ENCODE measurements around the gene FBXO34.
A peak's percentile ranks its signal among the peaks of the same experiment; 100 is the strongest.

The FBXO34 gene

DNA sequence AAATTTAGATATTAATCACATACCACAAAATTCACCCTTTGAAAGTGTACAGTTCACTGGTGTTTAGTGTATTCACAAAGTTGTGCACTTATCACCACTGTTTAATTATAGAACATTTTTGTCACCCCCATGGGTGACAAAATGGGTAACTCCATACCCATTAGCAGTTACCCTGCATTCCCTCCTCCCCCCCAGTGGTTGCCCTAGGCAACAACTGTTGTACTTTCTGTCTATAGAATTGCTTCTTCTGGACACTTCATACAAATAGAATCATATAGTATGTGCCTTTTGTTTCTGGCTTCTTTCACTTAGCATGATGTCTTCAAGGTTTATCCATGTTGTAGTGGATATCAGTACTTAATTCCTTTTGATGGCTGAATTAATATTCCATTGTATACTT lies 52.7 kb downstream of the FBXO34 start:
- DNase-seq (ENCODE audit: low spot score in 2 of 2), result no peak
- Mint-ChIP-seq H3K9me3 (no peaks in the 10 kb centered on the region), H3K4me1 (peaks cover 26% of the 10 kb centered on the region), H3K27me3 (no peaks in the 10 kb centered on the region), H3K4me3 (no peak overlapping the region), H3K36me3 (ENCODE audit: insufficient read depth) (peaks cover 3% of the 10 kb centered on the region), H3K27ac (ENCODE audit: low read depth) (peak overlapping the region; percentile 47)
- ATAC-seq (replicated peaks; ENCODE audit: extremely low read depth, poor library complexity, severe bottlenecking), result no peak

DNA sequence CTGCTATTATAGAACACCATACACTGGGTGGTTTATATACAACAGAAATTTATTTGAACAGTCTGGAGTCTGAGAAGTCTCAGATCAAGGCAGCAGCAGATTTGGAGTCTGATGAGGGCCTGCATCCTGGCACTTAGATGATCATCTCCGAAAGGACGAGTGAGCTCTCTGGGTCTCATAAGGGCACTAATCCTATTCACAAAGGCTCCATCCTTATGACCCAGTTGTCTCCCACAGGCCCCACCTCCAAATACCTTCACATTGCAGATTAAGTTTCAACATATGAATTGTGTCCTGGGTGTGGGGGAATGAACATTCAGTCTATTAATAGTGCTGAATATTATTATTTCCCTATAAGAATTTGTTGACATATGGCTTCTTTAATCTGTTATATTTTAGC lies 53.6 kb downstream of the FBXO34 start:
- Mint-ChIP-seq H3K27ac (ENCODE audit: low read depth) (no peak overlapping the region), H3K9me3 (no peaks in the 10 kb centered on the region), H3K4me1 (peaks cover 31% of the 10 kb centered on the region), H3K27me3 (no peaks in the 10 kb centered on the region), H3K4me3 (no peak overlapping the region), H3K36me3 (ENCODE audit: insufficient read depth) (peaks cover 4% of the 10 kb centered on the region)
- ATAC-seq (replicated peaks; ENCODE audit: extremely low read depth, poor library complexity, severe bottlenecking) (no peak), DNase-seq (ENCODE audit: low spot score in 2 of 2) (no peak)

DNA sequence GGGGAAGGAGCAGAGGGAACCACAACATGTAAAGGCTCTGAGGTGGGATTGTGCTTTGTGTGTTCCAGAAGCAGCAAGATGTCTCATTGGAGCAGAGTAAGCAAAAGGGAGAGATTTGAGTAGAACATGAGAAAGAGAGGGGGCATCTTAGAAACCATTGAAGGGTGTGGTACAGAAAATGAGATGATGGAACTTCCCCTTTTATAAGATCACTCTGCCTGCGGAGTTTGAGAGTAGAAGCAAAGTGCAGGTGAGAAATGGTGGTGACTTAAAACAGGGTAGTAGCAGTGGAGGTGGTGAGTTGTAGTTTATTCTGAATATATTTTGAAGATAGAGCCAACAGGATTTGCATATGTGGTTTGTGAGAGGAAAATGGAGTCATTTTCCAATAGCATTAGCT lies 56.0 kb downstream of the FBXO34 start:
- ATAC-seq (replicated peaks; ENCODE audit: extremely low read depth, poor library complexity, severe bottlenecking), result peak; percentile 19
- Mint-ChIP-seq H3K4me1 (peaks cover 47% of the 10 kb centered on the region), H3K36me3 (ENCODE audit: insufficient read depth) (peaks cover 2% of the 10 kb centered on the region), H3K9me3 (no peaks in the 10 kb centered on the region), H3K27ac (ENCODE audit: low read depth) (peak overlapping the region; percentile 1), H3K4me3 (no peak overlapping the region), H3K27me3 (no peaks in the 10 kb centered on the region)
- DNase-seq (ENCODE audit: low spot score in 2 of 2), result no peak

DNA sequence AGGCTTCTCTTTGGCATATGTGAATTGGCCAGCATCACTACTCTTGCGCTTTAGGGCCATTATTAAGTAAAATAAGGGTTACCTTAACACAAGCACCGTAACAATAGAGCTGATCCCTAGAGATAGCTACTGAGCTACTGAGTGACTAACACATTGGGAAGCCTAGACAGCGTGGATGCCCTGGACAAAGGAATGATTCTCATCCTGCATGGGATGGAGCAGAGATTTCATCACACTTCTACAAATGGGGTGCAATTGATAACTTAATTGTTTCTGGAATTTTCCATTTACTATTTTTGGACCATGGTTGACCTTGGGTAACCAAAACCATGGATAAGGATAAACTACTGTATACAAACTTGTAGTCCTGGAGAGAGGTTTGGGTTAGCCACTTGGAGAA lies 57.1 kb downstream of the FBXO34 start:
- Mint-ChIP-seq H3K9me3 (no peaks in the 10 kb centered on the region), H3K4me3 (no peak overlapping the region), H3K27me3 (no peaks in the 10 kb centered on the region), H3K4me1 (peaks cover 57% of the 10 kb centered on the region), H3K27ac (ENCODE audit: low read depth) (no peak overlapping the region), H3K36me3 (ENCODE audit: insufficient read depth) (peaks cover 4% of the 10 kb centered on the region)
- DNase-seq (ENCODE audit: low spot score in 2 of 2) (no peak), ATAC-seq (replicated peaks; ENCODE audit: extremely low read depth, poor library complexity, severe bottlenecking) (no peak)

DNA sequence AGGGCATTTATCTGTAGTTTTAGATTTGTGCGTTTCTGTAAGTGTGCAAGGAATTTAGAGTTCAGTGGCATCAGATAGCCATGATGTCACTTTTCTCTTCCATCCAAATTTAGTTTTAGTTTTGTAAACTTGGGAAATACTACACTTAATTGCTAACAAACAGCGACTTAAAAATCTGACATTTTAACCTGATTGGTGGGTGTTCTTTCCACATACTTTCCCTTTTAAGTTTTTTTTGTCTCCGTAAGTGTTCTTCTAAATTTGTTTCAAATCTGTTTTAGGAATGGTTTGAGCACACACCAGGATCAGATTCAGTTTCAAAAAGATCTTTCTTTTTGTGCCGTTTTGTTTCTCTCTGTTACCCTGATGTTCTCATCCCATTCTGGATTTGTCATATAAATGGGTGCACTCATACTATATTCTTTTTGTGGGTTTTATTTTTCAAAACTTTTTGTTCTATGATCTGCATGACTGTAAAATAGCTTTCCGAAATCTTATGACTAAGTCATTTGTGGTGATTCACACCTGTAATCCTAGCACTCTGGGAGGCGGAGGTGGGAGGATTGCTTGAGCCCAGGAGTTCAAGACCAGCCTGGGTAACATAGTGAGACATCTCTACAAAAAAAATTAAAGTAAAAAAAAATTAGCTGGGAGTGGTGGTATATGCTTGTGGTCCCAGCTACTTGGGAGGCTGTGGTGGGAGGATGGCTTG lies 58.9 kb downstream of the FBXO34 start:
- no peak overlapping the region for H3K4me3 Mint-ChIP-seq
- H3K27ac Mint-ChIP-seq (ENCODE audit: low read depth), result peak overlapping the region; percentile 68
- H3K9me3 Mint-ChIP-seq, result no peaks in the 10 kb centered on the region
- H3K27me3 Mint-ChIP-seq, result no peaks in the 10 kb centered on the region
- H3K36me3 Mint-ChIP-seq (ENCODE audit: insufficient read depth), result peaks cover 3% of the 10 kb centered on the region
- H3K4me1 Mint-ChIP-seq, result peaks cover 76% of the 10 kb centered on the region
- ATAC-seq (replicated peaks; ENCODE audit: extremely low read depth, poor library complexity, severe bottlenecking) (no peak), DNase-seq (ENCODE audit: low spot score in 2 of 2) (no peak)

DNA sequence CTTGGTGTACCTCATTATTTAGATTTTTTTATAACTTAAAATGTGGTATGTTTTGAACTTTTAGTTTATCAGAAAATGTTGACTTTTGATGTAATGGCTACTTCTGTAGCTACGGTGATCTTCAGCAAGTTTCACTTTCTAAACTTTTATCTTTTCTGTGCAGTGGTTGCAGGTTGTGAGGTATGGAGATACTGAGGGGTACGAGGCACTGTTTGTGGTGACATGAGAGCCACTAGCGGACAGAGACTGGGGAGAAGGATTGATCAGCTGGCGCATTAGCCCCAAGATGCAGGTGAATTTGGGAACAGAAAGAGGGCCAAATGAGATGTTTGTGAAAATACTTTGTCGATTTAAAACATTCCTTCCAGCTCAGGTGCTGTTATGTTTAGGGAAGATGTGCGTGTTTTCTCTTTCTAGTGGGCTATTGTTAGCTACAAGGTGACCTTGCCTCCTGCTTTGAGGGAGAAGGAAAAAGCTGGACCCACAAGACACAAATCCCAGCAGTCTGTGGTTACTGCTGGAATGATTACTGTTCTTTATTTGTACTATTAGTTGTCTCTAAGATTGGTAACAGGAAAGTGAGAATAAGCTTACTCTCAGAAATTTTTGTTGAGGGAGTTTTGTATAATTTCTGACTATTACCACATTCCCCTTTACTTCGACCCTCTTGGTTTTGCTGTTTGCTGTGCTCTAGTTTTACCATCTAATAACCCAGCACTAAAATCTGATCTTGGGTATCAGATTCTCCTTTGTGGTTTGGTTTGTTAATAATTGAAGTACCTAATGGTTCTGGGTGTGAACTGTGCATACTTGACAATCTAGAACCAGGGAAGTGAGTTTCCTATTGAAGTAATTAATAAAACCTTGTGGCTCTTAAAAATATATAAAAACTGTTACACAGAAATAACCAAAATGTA lies 61.7 kb downstream of the FBXO34 start:
- Mint-ChIP-seq H3K4me1 (peaks cover 80% of the 10 kb centered on the region), H3K27ac (ENCODE audit: low read depth) (peak overlapping the region; percentile 94), H3K4me3 (peak overlapping the region; percentile 83), H3K9me3 (no peaks in the 10 kb centered on the region), H3K27me3 (no peaks in the 10 kb centered on the region), H3K36me3 (ENCODE audit: insufficient read depth) (peaks cover 3% of the 10 kb centered on the region)
- ATAC-seq (replicated peaks; ENCODE audit: extremely low read depth, poor library complexity, severe bottlenecking) (no peak), DNase-seq (ENCODE audit: low spot score in 2 of 2) (no peak)

DNA sequence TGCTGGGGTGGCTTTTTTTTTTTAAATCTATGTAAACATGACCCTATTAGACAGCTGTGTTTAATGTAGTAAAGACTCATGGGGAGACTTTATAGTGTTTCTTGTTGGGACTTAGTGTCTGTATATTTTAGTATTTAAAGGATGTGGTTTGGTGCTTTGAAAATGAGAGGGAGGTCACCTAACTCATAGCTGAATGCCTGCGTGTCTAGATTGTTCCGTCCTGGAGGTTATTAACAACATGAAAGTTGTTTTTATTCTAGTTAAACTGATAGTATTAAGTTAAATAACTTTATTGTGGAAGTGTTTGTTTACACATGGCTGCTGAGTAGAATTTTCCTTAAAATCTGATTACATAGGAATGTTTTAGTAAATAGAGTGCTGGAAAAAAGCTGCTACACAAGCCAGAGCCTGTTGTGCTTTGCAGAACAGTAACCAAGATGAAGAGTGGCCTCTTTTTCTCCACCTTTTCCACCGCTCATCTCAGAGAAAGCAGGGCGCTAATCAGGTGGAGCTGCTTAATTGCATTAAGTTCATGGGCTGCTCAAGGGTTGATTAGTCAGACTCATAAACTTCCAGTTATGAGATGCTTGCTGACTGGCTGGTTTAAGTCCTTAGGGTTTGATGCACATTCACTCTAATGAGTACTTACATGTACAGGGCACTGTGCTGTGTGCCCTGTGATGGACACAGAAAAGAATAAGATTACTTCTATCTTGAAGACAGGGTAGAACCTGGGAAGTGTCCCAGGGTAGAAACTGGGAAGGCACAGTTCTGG lies 62.7 kb downstream of the FBXO34 start:
- Mint-ChIP-seq H3K4me3 (peak overlapping the region; percentile 83), H3K27ac (ENCODE audit: low read depth) (peak overlapping the region; percentile 94), H3K9me3 (no peaks in the 10 kb centered on the region), H3K36me3 (ENCODE audit: insufficient read depth) (peaks cover 7% of the 10 kb centered on the region), H3K4me1 (peaks cover 72% of the 10 kb centered on the region), H3K27me3 (no peaks in the 10 kb centered on the region)
- ATAC-seq (replicated peaks; ENCODE audit: extremely low read depth, poor library complexity, severe bottlenecking) (peak; percentile 38), DNase-seq (ENCODE audit: low spot score in 2 of 2) (no peak)

DNA sequence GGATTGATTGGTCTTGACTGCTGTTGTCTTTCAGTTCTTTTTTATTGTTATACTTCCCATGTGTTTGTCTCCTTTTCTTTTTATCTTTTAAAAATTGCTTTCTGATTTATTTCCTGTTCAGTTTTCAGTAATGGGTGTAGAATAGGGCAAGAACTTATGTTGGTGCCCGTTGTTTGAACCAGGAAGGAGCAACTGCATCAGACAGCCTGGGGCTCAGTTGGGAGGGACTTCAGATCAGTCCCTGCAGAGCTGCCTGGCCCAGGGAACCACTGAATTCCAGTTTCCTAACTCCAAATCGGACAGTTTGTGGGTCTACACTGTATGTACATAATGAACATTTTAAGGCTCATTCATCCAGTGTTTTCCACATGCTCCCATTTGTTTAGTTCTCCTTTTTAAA lies 64.9 kb downstream of the FBXO34 start:
- Mint-ChIP-seq H3K27me3 (no peaks in the 10 kb centered on the region), H3K4me3 (peak overlapping the region; percentile 41), H3K27ac (ENCODE audit: low read depth) (peak overlapping the region; percentile 94), H3K4me1 (peaks cover 71% of the 10 kb centered on the region), H3K9me3 (no peaks in the 10 kb centered on the region), H3K36me3 (ENCODE audit: insufficient read depth) (peaks cover 6% of the 10 kb centered on the region)
- ATAC-seq (replicated peaks; ENCODE audit: extremely low read depth, poor library complexity, severe bottlenecking) (no peak), DNase-seq (ENCODE audit: low spot score in 2 of 2) (no peak)

DNA sequence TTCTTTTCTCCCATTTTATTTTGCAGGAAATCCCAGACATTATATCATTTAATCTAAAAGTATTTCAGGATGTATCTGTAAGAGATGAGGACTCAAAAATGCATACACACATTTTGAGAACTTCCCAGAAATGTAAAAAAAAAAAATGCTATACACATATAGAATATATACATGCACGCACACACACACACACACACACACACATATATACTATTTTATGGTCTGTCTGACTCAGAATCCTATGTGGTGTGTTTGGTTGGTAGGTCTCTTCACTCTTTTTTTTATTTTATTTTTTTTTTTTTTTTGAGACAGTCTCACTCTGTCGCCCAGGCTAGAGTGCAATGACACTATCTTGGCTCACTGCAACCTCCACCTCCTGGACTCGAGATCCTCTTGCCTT lies 65.5 kb downstream of the FBXO34 start:
- no peak for DNase-seq (ENCODE audit: low spot score in 2 of 2)
- Mint-ChIP-seq H3K36me3 (ENCODE audit: insufficient read depth) (peaks cover 6% of the 10 kb centered on the region), H3K9me3 (no peaks in the 10 kb centered on the region), H3K4me3 (peak overlapping the region; percentile 54), H3K27me3 (no peaks in the 10 kb centered on the region), H3K27ac (ENCODE audit: low read depth) (peak overlapping the region; percentile 94), H3K4me1 (peaks cover 73% of the 10 kb centered on the region)
- ATAC-seq (replicated peaks; ENCODE audit: extremely low read depth, poor library complexity, severe bottlenecking), result no peak

DNA sequence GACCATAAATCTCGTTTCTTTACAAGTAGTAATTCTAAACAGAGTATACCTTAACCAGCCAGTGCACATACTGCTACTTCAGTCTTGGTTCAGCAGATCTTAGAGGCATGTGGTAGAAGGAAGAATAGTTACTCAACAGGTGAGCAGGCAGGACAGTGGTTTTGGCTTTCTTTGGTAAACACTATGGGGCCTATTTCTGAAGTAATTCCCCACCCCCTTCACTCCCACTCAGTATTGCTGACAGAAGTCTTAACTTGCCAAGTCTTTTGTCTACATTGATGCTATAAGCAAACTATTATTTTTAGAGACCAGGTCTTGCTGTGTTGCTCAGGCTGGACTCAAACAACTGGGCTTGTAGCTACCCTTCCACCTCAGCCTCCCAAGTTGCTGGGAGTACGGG lies 68.5 kb downstream of the FBXO34 start:
- peaks cover 54% of the 10 kb centered on the region for H3K4me1 Mint-ChIP-seq
- H3K36me3 Mint-ChIP-seq (ENCODE audit: insufficient read depth), result peaks cover 7% of the 10 kb centered on the region
- DNase-seq (ENCODE audit: low spot score in 2 of 2), result no peak
- no peak overlapping the region for H3K27ac Mint-ChIP-seq (ENCODE audit: low read depth)
- no peak for ATAC-seq (replicated peaks; ENCODE audit: extremely low read depth, poor library complexity, severe bottlenecking)
- no peak overlapping the region for H3K4me3 Mint-ChIP-seq
- H3K27me3 Mint-ChIP-seq, result no peaks in the 10 kb centered on the region
- no peaks in the 10 kb centered on the region for H3K9me3 Mint-ChIP-seq

DNA sequence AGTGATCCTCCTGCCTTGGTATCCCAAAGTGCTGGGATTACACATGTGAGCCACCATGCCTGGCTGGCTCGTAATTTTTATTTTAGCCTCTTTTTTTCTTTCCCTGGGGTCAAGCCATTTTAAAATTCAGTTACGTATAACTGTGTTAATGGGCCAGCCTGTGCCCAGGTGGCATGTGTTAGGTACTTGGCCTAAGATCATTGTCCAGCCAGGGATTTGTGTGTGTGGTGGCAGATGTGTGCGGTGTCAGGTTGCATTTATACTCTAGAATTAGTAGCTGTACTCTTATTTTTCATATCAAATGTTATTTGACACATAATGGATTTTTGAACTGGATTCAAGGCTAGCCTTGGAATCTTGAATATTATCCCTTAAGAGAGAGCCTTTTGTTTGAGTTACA lies 69.3 kb downstream of the FBXO34 start:
- H3K9me3 Mint-ChIP-seq, result no peaks in the 10 kb centered on the region
- no peak for DNase-seq (ENCODE audit: low spot score in 2 of 2)
- H3K4me1 Mint-ChIP-seq, result peaks cover 53% of the 10 kb centered on the region
- no peaks in the 10 kb centered on the region for H3K27me3 Mint-ChIP-seq
- peaks cover 7% of the 10 kb centered on the region for H3K36me3 Mint-ChIP-seq (ENCODE audit: insufficient read depth)
- no peak for ATAC-seq (replicated peaks; ENCODE audit: extremely low read depth, poor library complexity, severe bottlenecking)
- no peak overlapping the region for H3K27ac Mint-ChIP-seq (ENCODE audit: low read depth)
- no peak overlapping the region for H3K4me3 Mint-ChIP-seq

DNA sequence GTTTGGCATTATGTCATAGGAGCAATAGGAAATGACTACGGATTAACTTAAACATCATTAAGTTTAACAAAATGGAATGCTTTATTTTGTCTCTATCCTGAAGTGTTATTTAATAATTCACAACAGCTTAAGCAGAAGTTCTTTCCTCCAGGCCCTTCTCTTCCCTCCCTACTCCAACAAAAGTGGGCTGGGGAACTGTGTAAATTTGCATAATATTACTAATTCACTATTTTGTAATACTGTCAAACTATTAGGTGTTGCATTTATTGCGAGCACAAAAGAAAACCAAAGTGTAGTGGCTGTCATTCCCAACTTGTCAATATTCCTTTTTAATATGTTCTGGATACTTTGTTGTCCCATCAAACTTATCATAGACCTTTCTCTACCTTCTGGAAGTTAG lies 70.6 kb downstream of the FBXO34 start:
- H3K9me3 Mint-ChIP-seq, result no peaks in the 10 kb centered on the region
- no peaks in the 10 kb centered on the region for H3K27me3 Mint-ChIP-seq
- DNase-seq (ENCODE audit: low spot score in 2 of 2), result no peak
- H3K4me3 Mint-ChIP-seq, result no peak overlapping the region
- peaks cover 56% of the 10 kb centered on the region for H3K4me1 Mint-ChIP-seq
- ATAC-seq (replicated peaks; ENCODE audit: extremely low read depth, poor library complexity, severe bottlenecking), result no peak
- H3K36me3 Mint-ChIP-seq (ENCODE audit: insufficient read depth), result peaks cover 7% of the 10 kb centered on the region
- H3K27ac Mint-ChIP-seq (ENCODE audit: low read depth), result no peak overlapping the region

Measured in central memory CD8-positive, alpha-beta T cell (primary cell).